ENCODE measurements around the gene MRPL33. TPM values are rescaled to one million over a fixed set of nuclear protein-coding genes. Genes with fewer than 3 reads are reported as not detected.
"Not testable (repeated sequence)": the region's sequence is repeated elsewhere in the genome, so short reads cannot be mapped to it uniquely, and the experiment has no call there.

MRPL33 gene
- total RNA-seq, 2 donors from 2014 or later = 58.3 to 77.6 TPM

- peaks cover 0 to 4% of the 10 kb centered on the region in 2 donors for H3K4me1 Mint-ChIP-seq (ENCODE audit: low read depth in 2 of 2)
- no peak overlapping the region for H3K27ac Mint-ChIP-seq
- peaks cover 13 to 15% of the 10 kb centered on the region in 2 donors for H3K27me3 Mint-ChIP-seq
- DNase-seq (ENCODE audit: low spot score) (no peak), ATAC-seq (no peak)
- peaks cover 6% of the 10 kb centered on the region for H3K9me3 Mint-ChIP-seq
- H3K4me3 Mint-ChIP-seq = no peak overlapping the region
- H3K36me3 Mint-ChIP-seq = peaks cover 9% of the 10 kb centered on the region
Observed at GRCh38 chr2:27752551-27753237, 18.8 kb upstream of the MRPL33 start.

- Mint-ChIP-seq H3K36me3 (no peaks in the 10 kb centered on the region), H3K27ac (peak overlapping the region in 1 of 2 donors; percentile 61), H3K9me3 (no peaks in the 10 kb centered on the region), H3K27me3 (peaks cover 0 to 3% of the 10 kb centered on the region in 2 donors), H3K4me3 (no peak overlapping the region), H3K4me1 (ENCODE audit: low read depth in 2 of 2) (peaks cover 0 to 4% of the 10 kb centered on the region in 2 donors)
- DNase-seq (ENCODE audit: low spot score) = peak; percentile 78
- ATAC-seq = peak; percentile 84 to 87
Observed at GRCh38 chr2:27754138-27754588, 17.4 kb upstream of the MRPL33 start.

DNA sequence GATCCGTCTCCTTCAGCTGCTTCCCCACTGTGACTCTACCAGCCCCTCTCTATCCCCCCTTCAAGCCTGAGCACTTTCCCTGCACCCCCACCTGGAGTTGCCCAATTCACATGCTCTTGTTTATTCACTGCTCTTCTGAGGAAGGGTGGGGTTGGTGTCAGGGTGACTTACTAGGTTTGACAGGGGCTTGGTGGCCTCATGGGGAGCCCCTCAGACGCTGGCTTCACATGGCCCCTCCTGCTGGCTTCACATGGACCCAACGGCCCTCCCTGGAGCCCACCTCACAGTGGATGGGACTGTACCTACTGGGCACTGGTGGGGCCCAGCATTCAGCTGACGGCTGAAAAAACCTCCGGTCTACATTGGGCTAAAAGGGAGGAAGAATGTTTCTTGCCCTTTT is 16.7 kb upstream of the MRPL33 start:
- H3K27ac Mint-ChIP-seq = peak overlapping the region in 1 of 2 donors; percentile 61
- ATAC-seq (no peak), DNase-seq (ENCODE audit: low spot score) (no peak)
- H3K9me3 Mint-ChIP-seq = no peaks in the 10 kb centered on the region
- no peak overlapping the region for H3K4me3 Mint-ChIP-seq
- no peaks in the 10 kb centered on the region for H3K36me3 Mint-ChIP-seq
- H3K27me3 Mint-ChIP-seq = peaks cover 0 to 3% of the 10 kb centered on the region in 2 donors
- peaks cover 0 to 4% of the 10 kb centered on the region in 2 donors for H3K4me1 Mint-ChIP-seq (ENCODE audit: low read depth in 2 of 2)

- Mint-ChIP-seq H3K27me3 (peaks cover 0 to 3% of the 10 kb centered on the region in 2 donors), H3K4me1 (ENCODE audit: low read depth in 2 of 2) (peaks cover 0 to 4% of the 10 kb centered on the region in 2 donors), H3K36me3 (no peaks in the 10 kb centered on the region), H3K27ac (peak overlapping the region in 1 of 2 donors; percentile 45), H3K9me3 (no peaks in the 10 kb centered on the region), H3K4me3 (no peak overlapping the region)
- DNase-seq (ENCODE audit: low spot score) = no peak
- no peak for ATAC-seq
Observed at GRCh38 chr2:27756091-27756490, 15.4 kb upstream of the MRPL33 start.

GRCh38 chr2:27756544-27757498 is 14.7 kb upstream of the MRPL33 start:
- Mint-ChIP-seq H3K36me3 (no peaks in the 10 kb centered on the region), H3K4me1 (ENCODE audit: low read depth in 2 of 2) (peaks cover 0 to 4% of the 10 kb centered on the region in 2 donors), H3K4me3 (no peak overlapping the region), H3K27me3 (peaks cover 0 to 5% of the 10 kb centered on the region in 2 donors), H3K9me3 (no peaks in the 10 kb centered on the region), H3K27ac (peak overlapping the region in 1 of 2 donors; percentile 45)
- peak in 1 of 2 donors; percentile 18 for ATAC-seq
- no peak for DNase-seq (ENCODE audit: low spot score)

DNA sequence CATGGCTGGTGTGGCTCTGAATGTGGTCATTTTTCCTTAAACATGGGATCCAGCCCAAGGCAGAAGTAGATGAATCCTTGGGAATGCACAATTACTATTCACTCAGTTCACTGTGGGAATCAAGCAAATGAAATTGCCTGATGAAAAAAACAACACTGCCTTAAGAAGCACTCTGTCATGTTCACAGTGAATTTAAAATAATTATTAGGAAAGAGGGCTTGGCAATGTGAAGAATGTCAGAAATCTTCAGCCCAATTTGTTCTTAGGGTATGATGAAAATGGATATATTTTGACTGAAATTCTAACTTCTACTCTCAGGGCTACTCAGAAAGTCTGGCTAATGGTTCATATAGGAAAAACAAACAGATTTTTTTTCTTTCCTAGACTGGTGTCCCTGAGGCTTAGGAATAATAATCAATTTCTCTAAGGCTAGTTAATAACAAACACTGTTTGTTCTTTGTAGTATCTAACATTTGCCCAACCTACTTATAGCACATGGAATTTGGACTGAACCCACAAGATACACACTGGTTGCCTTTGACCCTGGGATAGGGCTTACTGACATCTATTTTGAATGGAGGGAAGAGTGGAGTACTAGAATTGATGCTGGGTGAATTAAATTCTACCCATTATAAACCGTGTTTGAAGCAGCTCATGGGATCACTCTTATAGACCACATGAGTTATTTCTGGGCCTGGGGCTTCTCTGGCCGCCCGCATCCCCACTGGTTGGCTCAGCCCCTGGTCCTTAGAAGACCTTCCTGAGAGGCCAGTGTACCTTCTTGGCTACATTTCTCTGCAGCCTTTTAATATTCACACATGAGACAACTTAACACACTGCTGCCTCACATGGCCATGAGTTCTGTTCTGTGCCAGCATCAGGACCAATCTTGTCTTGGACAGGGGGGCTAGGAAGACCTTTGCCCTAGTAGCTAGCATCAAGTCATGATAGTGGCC is 8.3 kb upstream of the MRPL33 start:
- Mint-ChIP-seq H3K4me1 (ENCODE audit: low read depth in 2 of 2) (peaks cover 0 to 7% of the 10 kb centered on the region in 2 donors), H3K36me3 (no peaks in the 10 kb centered on the region), H3K4me3 (no peak overlapping the region), H3K27ac (no peak overlapping the region), H3K9me3 (no peaks in the 10 kb centered on the region), H3K27me3 (peaks cover 0 to 6% of the 10 kb centered on the region in 2 donors)
- DNase-seq (ENCODE audit: low spot score) (no peak), ATAC-seq (no peak)

- Mint-ChIP-seq H3K4me1 (ENCODE audit: low read depth in 2 of 2) (peaks cover 0 to 7% of the 10 kb centered on the region in 2 donors), H3K4me3 (no peak overlapping the region), H3K27me3 (peaks cover 0 to 6% of the 10 kb centered on the region in 2 donors), H3K27ac (no peak overlapping the region), H3K36me3 (no peaks in the 10 kb centered on the region), H3K9me3 (no peaks in the 10 kb centered on the region)
- DNase-seq (ENCODE audit: low spot score) (no peak), ATAC-seq (no peak)
Observed at GRCh38 chr2:27763907-27764267, 7.6 kb upstream of the MRPL33 start.

DNA sequence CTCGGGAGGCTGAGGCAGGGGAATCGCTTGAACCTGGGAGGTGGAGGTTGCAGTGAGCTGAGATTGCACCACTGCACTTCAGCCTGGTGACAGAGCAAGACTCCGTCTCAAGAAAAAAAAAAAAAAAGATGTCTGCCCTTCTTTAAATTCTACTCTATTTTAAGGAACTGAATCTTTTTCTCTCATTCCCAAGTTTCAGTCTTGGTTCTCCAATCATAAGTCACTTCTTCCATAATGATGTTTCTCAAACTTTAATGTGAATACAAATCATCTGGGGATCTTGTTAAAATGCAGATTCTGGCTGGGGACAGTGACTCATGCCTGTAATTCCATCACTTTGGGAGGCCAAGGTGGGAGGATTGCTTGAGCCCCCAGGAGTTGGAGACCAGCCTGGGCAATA is 7.0 kb upstream of the MRPL33 start:
- H3K9me3 Mint-ChIP-seq; ATAC-seq; H3K36me3 Mint-ChIP-seq; H3K27me3 Mint-ChIP-seq; H3K4me3 Mint-ChIP-seq; H3K4me1 Mint-ChIP-seq (ENCODE audit: low read depth in 2 of 2); DNase-seq (ENCODE audit: low spot score); H3K27ac Mint-ChIP-seq: not testable (repeated sequence)

GRCh38 chr2:27765621-27766286 is 5.8 kb upstream of the MRPL33 start:
- peak; percentile 65 for DNase-seq (ENCODE audit: low spot score)
- Mint-ChIP-seq H3K36me3 (no peaks in the 10 kb centered on the region), H3K27ac (peak overlapping the region; percentile 13 to 21), H3K4me1 (ENCODE audit: low read depth in 2 of 2) (peaks cover 0 to 10% of the 10 kb centered on the region in 2 donors), H3K4me3 (peak overlapping the region; percentile 30), H3K9me3 (no peaks in the 10 kb centered on the region), H3K27me3 (peaks cover 0 to 9% of the 10 kb centered on the region in 2 donors)
- peak in 1 of 2 donors; percentile 56 for ATAC-seq

DNA sequence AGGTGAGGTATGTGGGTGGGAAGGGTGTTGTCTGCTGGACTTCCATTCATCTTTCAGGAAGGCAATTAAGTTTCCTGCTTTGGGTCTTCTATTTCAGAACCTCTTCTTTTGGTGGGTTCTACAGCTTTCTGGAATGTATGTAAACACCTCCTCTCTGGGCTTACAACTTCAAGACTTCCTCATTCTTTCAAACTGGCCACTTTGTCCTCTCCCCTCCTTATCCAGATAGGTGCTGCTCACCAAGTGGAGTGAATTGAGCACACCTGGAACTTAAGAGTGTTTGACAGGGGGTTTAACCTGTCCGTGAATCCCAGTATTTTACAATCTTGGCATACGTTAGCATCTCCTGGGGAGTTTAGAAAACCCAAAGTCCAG is 5.2 kb upstream of the MRPL33 start:
- H3K4me3 Mint-ChIP-seq = peak overlapping the region; percentile 30
- H3K27me3 Mint-ChIP-seq = peaks cover 0 to 9% of the 10 kb centered on the region in 2 donors
- H3K27ac Mint-ChIP-seq = peak overlapping the region; percentile 13 to 21
- no peaks in the 10 kb centered on the region for H3K36me3 Mint-ChIP-seq
- no peak for DNase-seq (ENCODE audit: low spot score)
- H3K4me1 Mint-ChIP-seq (ENCODE audit: low read depth in 2 of 2) = peaks cover 5 to 14% of the 10 kb centered on the region in 2 donors
- no peaks in the 10 kb centered on the region for H3K9me3 Mint-ChIP-seq
- no peak for ATAC-seq

DNA sequence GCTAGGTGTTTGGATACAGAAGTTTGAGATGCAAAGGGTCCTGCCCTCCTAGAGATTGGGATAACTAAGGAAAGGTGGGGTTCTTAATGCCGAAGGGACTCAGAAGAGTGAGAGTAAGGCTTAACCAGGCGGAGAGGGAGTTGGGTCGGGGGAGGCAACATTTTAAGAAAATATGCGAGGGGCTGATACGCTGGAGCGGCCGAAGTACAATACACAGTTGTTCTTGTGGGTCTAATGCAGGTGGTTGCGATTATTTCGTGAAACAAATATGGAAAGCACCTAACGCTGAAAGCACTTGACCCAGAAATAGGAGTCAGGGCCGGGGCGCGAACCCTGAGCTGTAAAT is 344 bp upstream of the MRPL33 start:
- peaks cover 0 to 7% of the 10 kb centered on the region in 2 donors for H3K27me3 Mint-ChIP-seq
- H3K4me1 Mint-ChIP-seq (ENCODE audit: low read depth in 2 of 2) = peaks cover 28 to 38% of the 10 kb centered on the region in 2 donors
- peak overlapping the region; percentile 96 for H3K4me3 Mint-ChIP-seq
- DNase-seq (ENCODE audit: low spot score) (no peak), ATAC-seq (peak in 1 of 2 donors; percentile 1)
- peaks cover 24% of the 10 kb centered on the region for H3K36me3 Mint-ChIP-seq
- H3K9me3 Mint-ChIP-seq = no peaks in the 10 kb centered on the region
- H3K27ac Mint-ChIP-seq = peak overlapping the region; percentile 96 to 99

GRCh38 chr2:27772804-27773203 is 1.3 kb downstream of the MRPL33 start:
- H3K27ac Mint-ChIP-seq = peak overlapping the region; percentile 23 to 96
- peaks cover 0 to 6% of the 10 kb centered on the region in 2 donors for H3K27me3 Mint-ChIP-seq
- no peaks in the 10 kb centered on the region for H3K9me3 Mint-ChIP-seq
- H3K4me3 Mint-ChIP-seq = peak overlapping the region; percentile 96
- H3K4me1 Mint-ChIP-seq (ENCODE audit: low read depth in 2 of 2) = peaks cover 31 to 38% of the 10 kb centered on the region in 2 donors
- peaks cover 26% of the 10 kb centered on the region for H3K36me3 Mint-ChIP-seq
- no peak for DNase-seq (ENCODE audit: low spot score)
- ATAC-seq = no peak

All from natural killer cell treated with Interleukin-12 subunit alpha and Interleukin-12 subunit beta and Interleukin-15 and Interleukin-18, amount 100 ng/mL, for 72 hours (primary cell).